HFFc6 (cell line): ENCODE data around the gene SUGP2. TPM values are rescaled to one million over a fixed set of nuclear protein-coding genes. Genes with fewer than 3 reads are reported as not detected.

Source experiments
- DNase-seq: peaks from one replicate; pipeline ENCODE4 v3.0.0-alpha.2; 2018
- H3K27ac Mint-ChIP-seq: 2 replicates; pipeline ENCODE4 v1.8.0; 2020; ENCODE audit warnings: mild to moderate bottlenecking, mixed read lengths
- H3K27me3 Mint-ChIP-seq: 2 replicates; pipeline ENCODE4 v1.8.0; 2021; ENCODE audit warnings: mild to moderate bottlenecking, moderate library complexity, mixed read lengths; ENCODE audit not compliant: insufficient read depth
- H3K36me3 Mint-ChIP-seq: 2 replicates; pipeline ENCODE4 v1.8.0; 2021; ENCODE audit warnings: low read depth, mixed read lengths
- H3K4me1 Mint-ChIP-seq: 2 replicates; pipeline ENCODE4 v1.8.0; 2020; ENCODE audit warnings: low read depth, mixed read lengths
- H3K4me3 Mint-ChIP-seq: 2 replicates; pipeline ENCODE4 v1.8.0; 2020; ENCODE audit warnings: mild to moderate bottlenecking, moderate library complexity, mixed read lengths
- H3K9me3 Mint-ChIP-seq: 2 replicates; pipeline ENCODE4 v1.8.0; 2020; ENCODE audit warnings: mild to moderate bottlenecking, mixed read lengths
- total RNA-seq, 6 experiments: library from RNA; stranded (reverse); fragmentation: NEBNext Ultra II Directional; extraction: Animal tissue kit (Norgen Biotek cat#: 25700); gene quantifications; 2 replicates in 1 of 6; 3 replicates in 5 of 6; pipeline ENCODE4 v1.2.3, GENCODE V29; 2021
- TF ChIP-seq, protein P1 (sequence below): fragments of 200-600 bp; sonication (generic); IDR thresholded peaks from 2 replicates; pipeline ENCODE4 v1.5.0; 2021; ENCODE audit warnings: antibody characterized with exemption, mild to moderate bottlenecking

SUGP2 gene
- total RNA-seq, 6 experiments from 2014 or later, result 57.6 to 71.5 (median 61.8) TPM

- Mint-ChIP-seq H3K27me3 (no peaks in the 10 kb centered on the region), H3K9me3 (no peaks in the 10 kb centered on the region), H3K4me1 (no peaks in the 10 kb centered on the region), H3K4me3 (no peak overlapping the region), H3K36me3 (peaks cover 15% of the 10 kb centered on the region), H3K27ac (peak overlapping the region; percentile 38; the same call in 1 of the 2 replicates)
- TF ChIP-seq, protein P1, sequence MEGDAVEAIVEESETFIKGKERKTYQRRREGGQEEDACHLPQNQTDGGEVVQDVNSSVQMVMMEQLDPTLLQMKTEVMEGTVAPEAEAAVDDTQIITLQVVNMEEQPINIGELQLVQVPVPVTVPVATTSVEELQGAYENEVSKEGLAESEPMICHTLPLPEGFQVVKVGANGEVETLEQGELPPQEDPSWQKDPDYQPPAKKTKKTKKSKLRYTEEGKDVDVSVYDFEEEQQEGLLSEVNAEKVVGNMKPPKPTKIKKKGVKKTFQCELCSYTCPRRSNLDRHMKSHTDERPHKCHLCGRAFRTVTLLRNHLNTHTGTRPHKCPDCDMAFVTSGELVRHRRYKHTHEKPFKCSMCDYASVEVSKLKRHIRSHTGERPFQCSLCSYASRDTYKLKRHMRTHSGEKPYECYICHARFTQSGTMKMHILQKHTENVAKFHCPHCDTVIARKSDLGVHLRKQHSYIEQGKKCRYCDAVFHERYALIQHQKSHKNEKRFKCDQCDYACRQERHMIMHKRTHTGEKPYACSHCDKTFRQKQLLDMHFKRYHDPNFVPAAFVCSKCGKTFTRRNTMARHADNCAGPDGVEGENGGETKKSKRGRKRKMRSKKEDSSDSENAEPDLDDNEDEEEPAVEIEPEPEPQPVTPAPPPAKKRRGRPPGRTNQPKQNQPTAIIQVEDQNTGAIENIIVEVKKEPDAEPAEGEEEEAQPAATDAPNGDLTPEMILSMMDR, result no peak
- no peak for DNase-seq
These were observed 16.1 kb upstream of the SUGP2 start for GRCh38 chr19:19049406-19049805.

- no peak overlapping the region for H3K4me3 Mint-ChIP-seq
- H3K9me3 Mint-ChIP-seq, result no peaks in the 10 kb centered on the region
- H3K27me3 Mint-ChIP-seq, result no peaks in the 10 kb centered on the region
- DNase-seq, result no peak
- TF ChIP-seq, protein P1, result no peak
- peaks cover 23% of the 10 kb centered on the region for H3K36me3 Mint-ChIP-seq
- H3K4me1 Mint-ChIP-seq, result peaks cover 13% of the 10 kb centered on the region
- H3K27ac Mint-ChIP-seq, result no peak overlapping the region
These were observed 10.6 kb upstream of the SUGP2 start for GRCh38 chr19:19043881-19044280.

DNA sequence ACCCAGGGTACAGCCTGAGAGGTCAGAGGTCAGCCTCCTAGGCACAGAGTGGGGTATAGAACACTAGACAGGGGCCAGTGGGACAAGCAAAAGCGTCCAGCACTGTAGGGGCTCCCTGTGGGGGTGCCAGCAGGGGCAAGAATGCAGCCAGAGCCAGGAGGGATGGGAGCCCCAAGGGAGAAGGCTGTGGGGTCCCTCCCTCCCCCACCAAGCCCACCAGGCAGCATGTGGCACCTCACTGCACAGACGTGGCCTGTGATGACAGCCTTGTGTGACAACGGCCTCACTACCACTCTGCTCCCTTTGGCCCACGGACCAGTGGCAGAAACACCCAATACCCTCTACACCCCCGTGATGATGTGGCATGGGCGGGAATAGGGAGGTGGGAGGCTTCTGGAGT, 10.2 kb upstream of the SUGP2 start:
- no peaks in the 10 kb centered on the region for H3K27me3 Mint-ChIP-seq
- TF ChIP-seq, protein P1, result no peak

GRCh38 chr19:19042732-19043280, 9.5 kb upstream of the SUGP2 start:
- Mint-ChIP-seq H3K9me3 (no peaks in the 10 kb centered on the region), H3K36me3 (peaks cover 23% of the 10 kb centered on the region), H3K27ac (no peak overlapping the region), H3K4me3 (no peak overlapping the region), H3K4me1 (peaks cover 13% of the 10 kb centered on the region), H3K27me3 (no peaks in the 10 kb centered on the region)
- TF ChIP-seq, protein P1, result no peak
- no peak for DNase-seq

More for the DNA sequence above, 10.2 kb upstream of the SUGP2 start:
- DNase-seq, result no peak
- Mint-ChIP-seq H3K27ac (no peak overlapping the region), H3K4me1 (peaks cover 13% of the 10 kb centered on the region), H3K36me3 (peaks cover 23% of the 10 kb centered on the region), H3K4me3 (no peak overlapping the region), H3K9me3 (no peaks in the 10 kb centered on the region)

DNA sequence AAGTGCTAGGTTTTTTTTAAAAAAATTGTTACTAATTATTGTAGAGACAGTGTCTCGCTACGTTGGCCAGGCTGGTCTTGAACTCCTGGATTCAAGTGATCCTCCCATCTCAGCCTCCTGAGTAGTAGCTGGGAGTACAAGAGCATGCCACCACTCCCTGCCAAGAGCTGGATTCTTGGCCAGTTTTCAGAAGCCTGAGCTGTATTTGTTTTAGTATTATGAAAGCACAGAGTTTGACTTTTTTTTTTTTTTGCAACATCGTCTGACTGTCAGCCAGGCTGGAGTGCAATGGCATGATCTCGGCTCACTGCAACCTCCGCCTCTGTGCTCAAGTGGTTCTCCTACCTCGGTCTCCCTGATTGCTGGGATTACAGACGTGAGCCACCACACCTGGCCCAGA, 7.1 kb upstream of the SUGP2 start:
- Mint-ChIP-seq H3K27me3 (no peaks in the 10 kb centered on the region), H3K36me3 (peaks cover 33% of the 10 kb centered on the region; the same call in 1 of the 2 replicates), H3K4me3 (no peak overlapping the region), H3K4me1 (peaks cover 18% of the 10 kb centered on the region), H3K9me3 (no peaks in the 10 kb centered on the region), H3K27ac (peak overlapping the region; percentile 47)
- TF ChIP-seq, protein P1, result no peak
- peak; percentile 55 for DNase-seq

DNA sequence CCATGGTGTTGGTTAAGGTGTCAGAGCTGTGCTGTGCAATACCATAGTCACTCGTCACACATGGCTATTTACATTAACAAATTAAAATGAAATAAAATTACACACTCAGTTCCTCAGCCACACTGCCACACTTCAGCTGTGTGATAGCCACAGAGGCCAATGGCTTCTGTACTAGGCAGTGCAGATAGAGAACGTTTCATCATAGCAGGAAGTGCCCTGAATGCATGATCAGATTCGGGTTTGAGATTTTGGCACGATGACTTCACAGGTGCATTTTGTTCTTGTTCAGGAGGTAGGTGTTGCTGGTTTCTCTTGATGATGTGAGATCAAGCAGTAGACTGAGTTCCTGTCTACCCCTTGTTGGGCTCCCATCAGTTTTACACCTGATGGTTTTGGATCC, 6.6 kb upstream of the SUGP2 start:
- Mint-ChIP-seq H3K9me3 (no peaks in the 10 kb centered on the region), H3K27me3 (no peaks in the 10 kb centered on the region), H3K4me3 (no peak overlapping the region), H3K36me3 (peaks cover 33% of the 10 kb centered on the region; the same call in 1 of the 2 replicates), H3K4me1 (peaks cover 21% of the 10 kb centered on the region), H3K27ac (no peak overlapping the region)
- TF ChIP-seq, protein P1, result no peak
- no peak for DNase-seq
